HepG2 (cell line): ENCODE results near the gene AHNAK.

Experiments used
- HCFC1 ChIP-seq: fragments of 150-350 bp; IDR thresholded peaks from 2 replicates; pipeline ENCODE4 v1.6.1; 2014; ENCODE audit warnings: low read depth, low read length
- KAT2B ChIP-seq: fragments of 150-350 bp; IDR thresholded peaks from 2 replicates; pipeline ENCODE4 v1.6.1; 2014; ENCODE audit warnings: low read depth, low read length, borderline replicate concordance
- KLF15 ChIP-seq: sonication (generic); formaldehyde crosslinking; IDR thresholded peaks from 2 replicates; pipeline ENCODE4 v1.8.1; 2023; ENCODE audit warnings: borderline replicate concordance, mild to moderate bottlenecking, inconsistent platforms, missing genetic modification reagents, mixed read lengths
- RAD21 ChIP-seq: fragments of 450-650 bp; formaldehyde crosslinking; IDR thresholded peaks from 2 replicates; pipeline ENCODE4 v1.5.0; 2020; ENCODE audit warnings: mild to moderate bottlenecking
- TF ChIP-seq, protein P1 (sequence below): sonication (generic); formaldehyde crosslinking; IDR thresholded peaks from 2 replicates; pipeline ENCODE4 v1.5.0; 2020; ENCODE audit warnings: mild to moderate bottlenecking, missing genetic modification reagents, moderate library complexity
- TF ChIP-seq, protein P2 (sequence below): sonication (generic); formaldehyde crosslinking; IDR thresholded peaks from 2 replicates; pipeline ENCODE4 v1.4.0; 2020; ENCODE audit warnings: missing genetic modification reagents, borderline replicate concordance
- TF ChIP-seq, protein P3 (sequence below), 2 experiments: sonication (generic) in 1 of 2; formaldehyde crosslinking in 1 of 2; IDR thresholded peaks; 2 replicates each; pipeline versions ENCODE4 v1.5.1 to v1.6.1; 2011 to 2020; ENCODE audit warnings: borderline replicate concordance in 1 of 2, low read depth in 1 of 2, low read length in 1 of 2, mild to moderate bottlenecking in 1 of 2, missing genetic modification reagents in 1 of 2, moderate library complexity in 1 of 2

DNA sequence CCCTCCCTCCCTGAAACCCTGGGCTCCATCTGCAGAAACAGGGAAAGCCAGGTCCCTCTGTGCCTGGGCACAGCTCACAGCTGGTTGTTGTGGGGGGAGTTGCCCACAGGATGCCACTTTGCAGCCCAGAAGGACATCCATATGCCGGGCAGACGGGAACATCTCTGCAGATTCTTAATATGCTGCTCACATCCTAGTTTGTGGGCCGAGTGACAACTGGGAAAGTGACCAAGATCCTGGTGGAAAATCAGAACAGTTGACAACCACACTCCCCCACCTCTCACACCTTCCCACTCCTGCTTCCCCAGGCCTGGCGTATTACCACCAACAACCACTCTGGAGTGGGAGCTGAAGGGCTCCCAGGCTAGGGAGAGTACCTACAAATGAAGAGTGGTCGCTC lies 135.1 kb downstream of the AHNAK start:
- TF ChIP-seq, protein P1, sequence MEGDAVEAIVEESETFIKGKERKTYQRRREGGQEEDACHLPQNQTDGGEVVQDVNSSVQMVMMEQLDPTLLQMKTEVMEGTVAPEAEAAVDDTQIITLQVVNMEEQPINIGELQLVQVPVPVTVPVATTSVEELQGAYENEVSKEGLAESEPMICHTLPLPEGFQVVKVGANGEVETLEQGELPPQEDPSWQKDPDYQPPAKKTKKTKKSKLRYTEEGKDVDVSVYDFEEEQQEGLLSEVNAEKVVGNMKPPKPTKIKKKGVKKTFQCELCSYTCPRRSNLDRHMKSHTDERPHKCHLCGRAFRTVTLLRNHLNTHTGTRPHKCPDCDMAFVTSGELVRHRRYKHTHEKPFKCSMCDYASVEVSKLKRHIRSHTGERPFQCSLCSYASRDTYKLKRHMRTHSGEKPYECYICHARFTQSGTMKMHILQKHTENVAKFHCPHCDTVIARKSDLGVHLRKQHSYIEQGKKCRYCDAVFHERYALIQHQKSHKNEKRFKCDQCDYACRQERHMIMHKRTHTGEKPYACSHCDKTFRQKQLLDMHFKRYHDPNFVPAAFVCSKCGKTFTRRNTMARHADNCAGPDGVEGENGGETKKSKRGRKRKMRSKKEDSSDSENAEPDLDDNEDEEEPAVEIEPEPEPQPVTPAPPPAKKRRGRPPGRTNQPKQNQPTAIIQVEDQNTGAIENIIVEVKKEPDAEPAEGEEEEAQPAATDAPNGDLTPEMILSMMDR (CRISPR knock-in tag), result no peak
- TF ChIP-seq, protein P2, sequence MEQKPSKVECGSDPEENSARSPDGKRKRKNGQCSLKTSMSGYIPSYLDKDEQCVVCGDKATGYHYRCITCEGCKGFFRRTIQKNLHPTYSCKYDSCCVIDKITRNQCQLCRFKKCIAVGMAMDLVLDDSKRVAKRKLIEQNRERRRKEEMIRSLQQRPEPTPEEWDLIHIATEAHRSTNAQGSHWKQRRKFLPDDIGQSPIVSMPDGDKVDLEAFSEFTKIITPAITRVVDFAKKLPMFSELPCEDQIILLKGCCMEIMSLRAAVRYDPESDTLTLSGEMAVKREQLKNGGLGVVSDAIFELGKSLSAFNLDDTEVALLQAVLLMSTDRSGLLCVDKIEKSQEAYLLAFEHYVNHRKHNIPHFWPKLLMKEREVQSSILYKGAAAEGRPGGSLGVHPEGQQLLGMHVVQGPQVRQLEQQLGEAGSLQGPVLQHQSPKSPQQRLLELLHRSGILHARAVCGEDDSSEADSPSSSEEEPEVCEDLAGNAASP (CRISPR knock-in tag), result no peak
- TF ChIP-seq HCFC1 (no peak), RAD21 (no peak), KAT2B (no peak), KLF15 (no peak)
- TF ChIP-seq, protein P3, sequence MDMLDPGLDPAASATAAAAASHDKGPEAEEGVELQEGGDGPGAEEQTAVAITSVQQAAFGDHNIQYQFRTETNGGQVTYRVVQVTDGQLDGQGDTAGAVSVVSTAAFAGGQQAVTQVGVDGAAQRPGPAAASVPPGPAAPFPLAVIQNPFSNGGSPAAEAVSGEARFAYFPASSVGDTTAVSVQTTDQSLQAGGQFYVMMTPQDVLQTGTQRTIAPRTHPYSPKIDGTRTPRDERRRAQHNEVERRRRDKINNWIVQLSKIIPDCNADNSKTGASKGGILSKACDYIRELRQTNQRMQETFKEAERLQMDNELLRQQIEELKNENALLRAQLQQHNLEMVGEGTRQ (IDR thresholded peaks at IDR 0.05; ENCODE audit: low read depth, low read length), result no peak
- TF ChIP-seq, protein P3 (CRISPR knock-in tag; IDR thresholded peaks at IDR 0.05; ENCODE audit: borderline replicate concordance), result no peak
